ENCODE measurements around the gene CDC25C.
A peak's percentile ranks its signal among the peaks of the same experiment; 100 is the strongest.
"Not testable (repeated sequence)": the region's sequence is repeated elsewhere in the genome, so short reads cannot be mapped to it uniquely, and the experiment has no call there.

The CDC25C gene

GRCh38 chr5:138247800-138248199 lies 83.8 kb downstream of the CDC25C start:
- H3K27me3 Mint-ChIP-seq, result peaks cover 38% of the 10 kb centered on the region
- H3K36me3 Mint-ChIP-seq, H3K4me1 Mint-ChIP-seq, H3K4me3 Mint-ChIP-seq, H3K9me3 Mint-ChIP-seq, CTCF ChIA-PET, H3K27ac Mint-ChIP-seq, DNase-seq: not testable (repeated sequence)

GRCh38 chr5:138246822-138247221 lies 84.8 kb downstream of the CDC25C start:
- Mint-ChIP-seq H3K27ac (no peak overlapping the region), H3K36me3 (no peaks in the 10 kb centered on the region), H3K4me3 (no peak overlapping the region), H3K9me3 (no peaks in the 10 kb centered on the region), H3K27me3 (peaks cover 43% of the 10 kb centered on the region), H3K4me1 (peaks cover 2% of the 10 kb centered on the region)
- no peak for DNase-seq
- CTCF ChIA-PET, result interaction anchor here (0.7 kb wide), 1 partner anchor 78 kb away, joined by 3 read pairs; no protein-coding TSS in a partner anchor

GRCh38 chr5:138246334-138246733 lies 85.3 kb downstream of the CDC25C start:
- Mint-ChIP-seq H3K9me3 (no peaks in the 10 kb centered on the region), H3K27ac (no peak overlapping the region), H3K36me3 (no peaks in the 10 kb centered on the region), H3K4me3 (no peak overlapping the region), H3K4me1 (peaks cover 5% of the 10 kb centered on the region), H3K27me3 (peaks cover 48% of the 10 kb centered on the region)
- no peak for DNase-seq
- CTCF ChIA-PET, result interaction anchor here (0.7 kb wide), 1 partner anchor 78 kb away, joined by 3 read pairs; no protein-coding TSS in a partner anchor

GRCh38 chr5:138245717-138246116 lies 85.9 kb downstream of the CDC25C start:
- H3K9me3 Mint-ChIP-seq, result no peaks in the 10 kb centered on the region
- H3K36me3 Mint-ChIP-seq, result no peaks in the 10 kb centered on the region
- no peak overlapping the region for H3K4me3 Mint-ChIP-seq
- CTCF ChIA-PET, result no interaction called here
- H3K4me1 Mint-ChIP-seq, result peaks cover 11% of the 10 kb centered on the region
- peaks cover 54% of the 10 kb centered on the region for H3K27me3 Mint-ChIP-seq
- no peak overlapping the region for H3K27ac Mint-ChIP-seq
- no peak for DNase-seq

- CTCF ChIA-PET, result interaction anchor here (1.1 kb wide), 1 partner anchor 110 kb away, joined by 3 read pairs; no protein-coding TSS in a partner anchor
- Mint-ChIP-seq H3K9me3 (no peaks in the 10 kb centered on the region), H3K4me1 (peaks cover 13% of the 10 kb centered on the region), H3K36me3 (no peaks in the 10 kb centered on the region), H3K4me3 (no peak overlapping the region), H3K27me3 (peaks cover 70% of the 10 kb centered on the region), H3K27ac (no peak overlapping the region)
- no peak for DNase-seq
Measured at GRCh38 chr5:138243794-138244193, 87.8 kb downstream of the CDC25C start.

GRCh38 chr5:138241688-138242571 lies 89.7 kb downstream of the CDC25C start:
- Mint-ChIP-seq H3K27me3 (peaks cover 71% of the 10 kb centered on the region), H3K4me3 (peak overlapping the region; percentile 53), H3K9me3 (no peaks in the 10 kb centered on the region), H3K36me3 (no peaks in the 10 kb centered on the region), H3K4me1 (peaks cover 13% of the 10 kb centered on the region), H3K27ac (no peak overlapping the region)
- CTCF ChIA-PET, result interaction anchor here (0.9 kb wide), 1 partner anchor 19 kb away, joined by 3 read pairs; no protein-coding TSS in a partner anchor
- no peak for DNase-seq

- no peak for DNase-seq
- Mint-ChIP-seq H3K36me3 (no peaks in the 10 kb centered on the region), H3K9me3 (no peaks in the 10 kb centered on the region), H3K4me3 (no peak overlapping the region), H3K27me3 (peaks cover 68% of the 10 kb centered on the region), H3K4me1 (peaks cover 13% of the 10 kb centered on the region), H3K27ac (no peak overlapping the region)
- CTCF ChIA-PET, result interaction anchor here (0.9 kb wide), 1 partner anchor 18 kb away, joined by 3 read pairs; no protein-coding TSS in a partner anchor
Measured at GRCh38 chr5:138240650-138241385, 90.8 kb downstream of the CDC25C start.

- Mint-ChIP-seq H3K36me3 (no peaks in the 10 kb centered on the region), H3K9me3 (no peaks in the 10 kb centered on the region), H3K27me3 (peaks cover 55% of the 10 kb centered on the region), H3K4me3 (no peak overlapping the region), H3K4me1 (peaks cover 13% of the 10 kb centered on the region), H3K27ac (no peak overlapping the region)
- CTCF ChIA-PET, result no interaction called here
- DNase-seq, result no peak
Measured at GRCh38 chr5:138238034-138238433, 93.6 kb downstream of the CDC25C start.
